K562 (cell line): ENCODE data around the gene GAPDHS. TPM values are rescaled to one million over a fixed set of nuclear protein-coding genes. Genes with fewer than 3 reads are reported as not detected.

Experiments
- CTBP1 ChIP-seq: fragments of 450-650 bp; IDR thresholded peaks from 2 replicates; pipeline ENCODE4 v1.6.1; 2016; ENCODE audit warnings: borderline replicate concordance
- GABPA ChIP-seq: fragments of 200-800 bp; sonication (Bioruptor generic); conservative IDR thresholded peaks from 2 replicates; pipeline ENCODE4 v1.6.1; 2016; ENCODE audit warnings: low read depth, missing genetic modification characterization, missing compliant biosample characterization
- LEF1 ChIP-seq: fragments of 450-650 bp; IDR thresholded peaks from 2 replicates; pipeline ENCODE4 v1.6.1; 2016; ENCODE audit warnings: mild to moderate bottlenecking
- RBBP5 ChIP-seq: fragments of 200-600 bp; sonication (generic); IDR thresholded peaks from 2 replicates; pipeline ENCODE4 v1.6.1; 2012; ENCODE audit warnings: borderline replicate concordance, mild to moderate bottlenecking, low read length, control low read depth, inconsistent platforms; ENCODE audit not compliant: insufficient read depth, poor library complexity, severe bottlenecking
- RBM15 ChIP-seq: fragments of 200-400 bp; formaldehyde crosslinking; IDR thresholded peaks from 2 replicates; pipeline ENCODE4 v1.6.1; 2018; ENCODE audit warnings: mild to moderate bottlenecking, low read length, moderate library complexity; ENCODE audit not compliant: insufficient read depth
- SMAD4 ChIP-seq: fragments of 250-450 bp; sonication (Bioruptor Pico); conservative IDR thresholded peaks from 2 replicates; pipeline ENCODE4 v1.8.0; 2021; ENCODE audit warnings: inconsistent platforms, mild to moderate bottlenecking, moderate library complexity
- SMARCA5 ChIP-seq: fragments of 450-650 bp; IDR thresholded peaks from 2 replicates; pipeline ENCODE4 v1.6.1; 2016
- TAL1 ChIP-seq: fragments of 450-650 bp; IDR thresholded peaks from 2 replicates; pipeline ENCODE4 v1.6.1; 2016; ENCODE audit warnings: mild to moderate bottlenecking
- TEAD1 ChIP-seq, 2 experiments: fragments of 450-650 bp in 1 of 2; sonication (generic) in 1 of 2; formaldehyde crosslinking; IDR thresholded peaks; 2 replicates each; pipeline versions ENCODE4 v1.4.0 to v1.8.0; 2020 to 2022; ENCODE audit warnings: mild to moderate bottlenecking in 2 of 2, missing genetic modification reagents in 1 of 2
- TFAM ChIP-seq: fragments of 250-450 bp; sonication (Bioruptor Pico); conservative IDR thresholded peaks from 2 replicates; pipeline ENCODE4 v1.5.0; 2021; ENCODE audit warnings: mild to moderate bottlenecking, moderate library complexity
- TOE1 ChIP-seq, 2 experiments: fragments of 450-650 bp in 1 of 2; sonication (generic) in 1 of 2; formaldehyde crosslinking in 1 of 2; IDR thresholded peaks; 2 replicates each; pipeline versions ENCODE4 v1.7.1 to v1.8.0; 2016 to 2022; ENCODE audit warnings: borderline replicate concordance in 2 of 2, mild to moderate bottlenecking in 2 of 2, antibody characterized with exemption in 1 of 2, inconsistent platforms in 1 of 2, low read depth in 1 of 2, missing genetic modification reagents in 1 of 2, moderate library complexity in 1 of 2
- ZFP36 ChIP-seq: fragments of 150-350 bp; IDR thresholded peaks from 2 replicates; pipeline ENCODE4 v1.6.1; 2018; ENCODE audit warnings: low read length, low read depth; ENCODE audit not compliant: partially characterized antibody
- ZNF133 ChIP-seq: fragments of 250-450 bp; sonication (Bioruptor Pico); IDR thresholded peaks from 2 replicates; pipeline ENCODE4 v1.4.0; 2020; ENCODE audit warnings: mild to moderate bottlenecking
- ZNF197 ChIP-seq: fragments of 200-800 bp; sonication (Bioruptor generic); IDR thresholded peaks from 2 replicates; pipeline ENCODE4 v1.6.1; 2016; ENCODE audit warnings: low read depth, missing genetic modification characterization, missing compliant biosample characterization
- polyA plus RNA-seq, 8 experiments: library from polyadenylated mRNA; depleted of rRNA in 4 of 8; stranded (reverse) in 5 of 8; unstranded in 3 of 8; fragments of >200 nt; fragmentation: Nextera tagmentation in 2 of 8; fragmentation: Illumina TruSeq in 1 of 8; extraction: Ambion mirVana in 2 of 8; extraction: Trizol in 1 of 8; gene quantifications; 2 replicates each; pipeline versions ENCODE4 v1.2.1 to v1.2.3, GENCODE V29; 2011 to 2014; ENCODE audit warnings: inconsistent platforms in 1 of 8, missing spikeins in 1 of 8
- total RNA-seq, 7 experiments: library from RNA; depleted of rRNA in 6 of 7; stranded (reverse); fragments of >200 nt in 6 of 7; fragmentation: Illumina TruSeq in 2 of 7; extraction: Trizol in 2 of 7; gene quantifications; 2 replicates each; pipeline versions ENCODE4 v1.2.1 to v1.2.3, GENCODE V29; 2011 to 2021; ENCODE audit warnings: low replicate concordance in 1 of 7
- TF ChIP-seq, protein P1 (sequence below), 3 experiments: IDR thresholded peaks in 2 of 3; conservative IDR thresholded peaks in 1 of 3; 2 replicates each; pipeline ENCODE4 v1.5.1; 2011 to 2012; ENCODE audit warnings: low read length in 3 of 3, mild to moderate bottlenecking in 3 of 3, control low read depth in 2 of 3, improper control_type of control experiment in 1 of 3, inconsistent platforms in 1 of 3, low read depth in 1 of 3, mixed read lengths in 1 of 3, moderate library complexity in 1 of 3; ENCODE audit not compliant: insufficient read depth in 2 of 3
- TF ChIP-seq, protein P2 (sequence below): sonication (generic); formaldehyde crosslinking; IDR thresholded peaks from 2 replicates; pipeline ENCODE4 v1.8.0; 2023; ENCODE audit warnings: mild to moderate bottlenecking, missing genetic modification reagents
- TF ChIP-seq, protein P3 (sequence below): fragments of 450-650 bp; IDR thresholded peaks from 2 replicates; pipeline ENCODE4 v1.6.1; 2016

Gene GAPDHS
- total and polyA plus RNA-seq, 9 of the 15 experiments (the other 6 are each of a cell fraction or from before 2014, with no cell fraction given): 0.08 to 0.12 TPM; not detected in 7

DNA sequence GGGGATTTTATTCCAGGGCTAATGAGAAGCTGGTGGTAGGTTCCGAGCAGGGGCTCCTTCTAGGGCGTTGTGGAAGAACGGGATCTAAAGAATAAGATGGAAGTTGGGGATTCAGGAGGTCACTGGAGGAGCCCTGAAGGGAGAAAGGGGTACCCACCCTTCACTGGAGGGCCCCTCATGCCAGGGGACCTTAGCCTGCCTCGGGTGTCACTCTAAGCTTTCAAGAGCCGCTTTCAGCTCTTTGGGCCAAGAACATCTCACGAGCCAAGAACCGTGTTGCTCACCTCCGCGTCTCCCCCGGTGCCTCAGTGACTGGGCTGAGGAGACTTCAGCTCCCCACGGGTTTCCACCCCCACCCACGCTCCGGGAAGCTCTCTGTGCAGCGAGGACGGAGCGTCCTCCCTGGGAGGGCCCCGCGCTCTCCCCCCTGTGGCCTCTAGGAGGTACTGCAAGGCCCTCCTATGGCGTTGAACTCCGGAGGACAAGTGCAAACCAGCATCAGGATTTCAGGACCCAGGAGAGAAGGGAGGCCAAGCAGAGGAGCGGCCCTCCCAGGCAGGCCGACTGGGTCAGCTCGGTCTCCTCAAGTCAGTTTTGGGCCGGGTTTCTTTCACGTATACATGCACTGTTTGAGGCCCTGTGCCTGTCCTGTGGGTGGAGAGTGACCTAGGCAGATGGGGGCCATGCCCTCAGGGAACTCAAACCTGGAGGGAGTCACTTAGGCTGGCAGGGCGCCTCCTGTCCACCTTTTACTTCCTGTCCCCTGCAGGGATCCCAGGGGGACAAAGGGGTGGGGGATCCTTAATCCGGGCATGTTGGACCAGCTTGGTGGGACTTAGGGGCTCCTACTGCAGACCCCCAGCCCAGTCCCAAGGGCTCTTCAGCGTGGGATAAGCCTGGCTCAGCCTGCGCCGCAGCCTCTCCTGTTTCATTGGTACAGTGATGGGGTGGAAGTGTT lies 37.9 kb upstream of the GAPDHS start (continued):
- TF ChIP-seq, protein P1, sequence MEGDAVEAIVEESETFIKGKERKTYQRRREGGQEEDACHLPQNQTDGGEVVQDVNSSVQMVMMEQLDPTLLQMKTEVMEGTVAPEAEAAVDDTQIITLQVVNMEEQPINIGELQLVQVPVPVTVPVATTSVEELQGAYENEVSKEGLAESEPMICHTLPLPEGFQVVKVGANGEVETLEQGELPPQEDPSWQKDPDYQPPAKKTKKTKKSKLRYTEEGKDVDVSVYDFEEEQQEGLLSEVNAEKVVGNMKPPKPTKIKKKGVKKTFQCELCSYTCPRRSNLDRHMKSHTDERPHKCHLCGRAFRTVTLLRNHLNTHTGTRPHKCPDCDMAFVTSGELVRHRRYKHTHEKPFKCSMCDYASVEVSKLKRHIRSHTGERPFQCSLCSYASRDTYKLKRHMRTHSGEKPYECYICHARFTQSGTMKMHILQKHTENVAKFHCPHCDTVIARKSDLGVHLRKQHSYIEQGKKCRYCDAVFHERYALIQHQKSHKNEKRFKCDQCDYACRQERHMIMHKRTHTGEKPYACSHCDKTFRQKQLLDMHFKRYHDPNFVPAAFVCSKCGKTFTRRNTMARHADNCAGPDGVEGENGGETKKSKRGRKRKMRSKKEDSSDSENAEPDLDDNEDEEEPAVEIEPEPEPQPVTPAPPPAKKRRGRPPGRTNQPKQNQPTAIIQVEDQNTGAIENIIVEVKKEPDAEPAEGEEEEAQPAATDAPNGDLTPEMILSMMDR (IDR thresholded peaks at IDR 0.05 in 2 of 3, conservative IDR thresholded peaks at IDR 0.05 in 1 of 3; ENCODE audit: insufficient read depth in 2 of 3, low read depth in 1 of 3, low read length in 3 of 3): peak; percentile 89 to 94 (median 93)
- no peak for TF ChIP-seq TFAM (CRISPR knock-in tag)
- no peak for TF ChIP-seq ZNF197 (CRISPR knock-in tag)
- TF ChIP-seq ZNF133 (CRISPR knock-in tag): no peak
- TF ChIP-seq SMAD4: no peak
- TF ChIP-seq RBBP5: no peak
- TF ChIP-seq, protein P2, sequence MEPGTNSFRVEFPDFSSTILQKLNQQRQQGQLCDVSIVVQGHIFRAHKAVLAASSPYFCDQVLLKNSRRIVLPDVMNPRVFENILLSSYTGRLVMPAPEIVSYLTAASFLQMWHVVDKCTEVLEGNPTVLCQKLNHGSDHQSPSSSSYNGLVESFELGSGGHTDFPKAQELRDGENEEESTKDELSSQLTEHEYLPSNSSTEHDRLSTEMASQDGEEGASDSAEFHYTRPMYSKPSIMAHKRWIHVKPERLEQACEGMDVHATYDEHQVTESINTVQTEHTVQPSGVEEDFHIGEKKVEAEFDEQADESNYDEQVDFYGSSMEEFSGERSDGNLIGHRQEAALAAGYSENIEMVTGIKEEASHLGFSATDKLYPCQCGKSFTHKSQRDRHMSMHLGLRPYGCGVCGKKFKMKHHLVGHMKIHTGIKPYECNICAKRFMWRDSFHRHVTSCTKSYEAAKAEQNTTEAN (CRISPR knock-in tag): no peak
- no peak for TF ChIP-seq TEAD1 (CRISPR knock-in tag; IDR thresholded peaks at IDR 0.05)
- no peak for TF ChIP-seq GABPA (tag)
- TF ChIP-seq, protein P3, sequence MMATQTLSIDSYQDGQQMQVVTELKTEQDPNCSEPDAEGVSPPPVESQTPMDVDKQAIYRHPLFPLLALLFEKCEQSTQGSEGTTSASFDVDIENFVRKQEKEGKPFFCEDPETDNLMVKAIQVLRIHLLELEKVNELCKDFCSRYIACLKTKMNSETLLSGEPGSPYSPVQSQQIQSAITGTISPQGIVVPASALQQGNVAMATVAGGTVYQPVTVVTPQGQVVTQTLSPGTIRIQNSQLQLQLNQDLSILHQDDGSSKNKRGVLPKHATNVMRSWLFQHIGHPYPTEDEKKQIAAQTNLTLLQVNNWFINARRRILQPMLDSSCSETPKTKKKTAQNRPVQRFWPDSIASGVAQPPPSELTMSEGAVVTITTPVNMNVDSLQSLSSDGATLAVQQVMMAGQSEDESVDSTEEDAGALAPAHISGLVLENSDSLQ: no peak
- no peak for TF ChIP-seq ZFP36
- TF ChIP-seq LEF1: no peak
- TF ChIP-seq SMARCA5: no peak
- no peak for TF ChIP-seq TAL1
- TF ChIP-seq TOE1 (IDR thresholded peaks at IDR 0.05; ENCODE audit: borderline replicate concordance): no peak
- no peak for TF ChIP-seq TOE1 (CRISPR knock-in tag; IDR thresholded peaks at IDR 0.05; ENCODE audit: borderline replicate concordance, low read depth)
- no peak for TF ChIP-seq RBM15
- peak; percentile 52; the same call in 1 of the 2 replicates for TF ChIP-seq CTBP1
